Measurements from ENCODE around the gene MYL12A. TPM values are rescaled to one million over a fixed set of nuclear protein-coding genes. Genes with fewer than 3 reads are reported as not detected.

MYL12A gene
- total RNA-seq, 4 donors from 2014 or later, result 526 to 2,307 (median 1,474) TPM

DNA sequence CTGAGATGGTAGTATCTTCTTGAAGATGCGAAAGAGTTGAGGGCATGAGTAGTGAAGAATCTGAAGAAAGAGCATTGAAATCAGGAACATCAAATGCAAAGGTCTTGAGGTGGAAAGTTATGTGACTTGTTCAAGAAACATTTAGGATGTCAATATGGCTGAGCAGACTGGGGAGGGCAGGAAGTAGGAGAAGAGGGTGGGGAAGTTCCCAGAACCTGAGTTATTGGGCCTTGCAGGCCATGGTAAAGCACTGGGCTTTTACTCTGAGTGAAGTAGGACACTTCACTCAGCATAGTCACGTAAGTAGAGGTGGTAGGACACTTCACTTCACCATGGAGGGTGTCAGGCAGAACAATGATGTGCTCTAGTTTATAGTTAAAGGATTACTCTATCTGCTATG lies 11.8 kb upstream of the MYL12A start:
- H3K9me3 ChIP-seq, result no peaks in the 10 kb centered on the region
- in situ Hi-C loops (cut with MboI; ENCODE audit: low sequenced_read_pairs in 4 of 4), result loop anchor here in 1 of 4 donors (25.0 kb wide), 1 partner anchor 474 kb away; no protein-coding TSS in a partner anchor
- H3K36me3 ChIP-seq, result no peaks in the 10 kb centered on the region
- ATAC-seq (no peak), DNase-seq (no peak)
- no peaks in the 10 kb centered on the region for H3K27me3 ChIP-seq
- peaks cover 4 to 8% of the 10 kb centered on the region in 2 donors for H3K4me1 ChIP-seq
- intact Hi-C loops (cut with DNase I; ENCODE audit: low total_unique reads), result no loop called here
- TF ChIP-seq, protein P1, sequence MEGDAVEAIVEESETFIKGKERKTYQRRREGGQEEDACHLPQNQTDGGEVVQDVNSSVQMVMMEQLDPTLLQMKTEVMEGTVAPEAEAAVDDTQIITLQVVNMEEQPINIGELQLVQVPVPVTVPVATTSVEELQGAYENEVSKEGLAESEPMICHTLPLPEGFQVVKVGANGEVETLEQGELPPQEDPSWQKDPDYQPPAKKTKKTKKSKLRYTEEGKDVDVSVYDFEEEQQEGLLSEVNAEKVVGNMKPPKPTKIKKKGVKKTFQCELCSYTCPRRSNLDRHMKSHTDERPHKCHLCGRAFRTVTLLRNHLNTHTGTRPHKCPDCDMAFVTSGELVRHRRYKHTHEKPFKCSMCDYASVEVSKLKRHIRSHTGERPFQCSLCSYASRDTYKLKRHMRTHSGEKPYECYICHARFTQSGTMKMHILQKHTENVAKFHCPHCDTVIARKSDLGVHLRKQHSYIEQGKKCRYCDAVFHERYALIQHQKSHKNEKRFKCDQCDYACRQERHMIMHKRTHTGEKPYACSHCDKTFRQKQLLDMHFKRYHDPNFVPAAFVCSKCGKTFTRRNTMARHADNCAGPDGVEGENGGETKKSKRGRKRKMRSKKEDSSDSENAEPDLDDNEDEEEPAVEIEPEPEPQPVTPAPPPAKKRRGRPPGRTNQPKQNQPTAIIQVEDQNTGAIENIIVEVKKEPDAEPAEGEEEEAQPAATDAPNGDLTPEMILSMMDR (IDR thresholded peaks at IDR 0.05 in 4 of 5, conservative IDR thresholded peaks at IDR 0.05 in 1 of 5), result no peak
- no peak for TF ChIP-seq POLR2A (IDR thresholded peaks at IDR 0.05)
- H3K4me3 ChIP-seq, result no peak overlapping the region
- no peak overlapping the region for H3K27ac ChIP-seq

DNA sequence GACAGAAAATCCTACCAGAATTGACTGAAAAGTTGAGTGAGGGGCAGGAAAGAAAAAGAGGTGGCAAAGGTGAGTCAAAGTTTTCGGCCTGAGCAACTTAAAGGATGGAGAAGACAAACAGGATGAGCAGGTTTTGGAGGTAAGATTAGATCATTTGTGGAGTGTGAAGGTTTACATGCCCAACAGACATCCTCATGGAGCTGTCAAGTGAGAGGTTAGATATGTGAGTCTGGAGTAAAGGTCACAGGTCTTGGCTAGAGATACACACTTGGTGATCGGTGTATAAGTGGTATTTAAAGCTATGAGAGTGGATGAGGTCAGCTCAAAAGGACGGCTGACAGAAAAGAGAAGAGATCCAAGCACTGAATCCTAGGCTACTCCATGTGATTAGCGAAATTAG lies 11.1 kb upstream of the MYL12A start:
- no peak for DNase-seq
- intact Hi-C loops (cut with DNase I; ENCODE audit: low total_unique reads), result no loop called here
- no peaks in the 10 kb centered on the region for H3K27me3 ChIP-seq
- in situ Hi-C loops (cut with MboI; ENCODE audit: low sequenced_read_pairs in 4 of 4), result loop anchor here in 1 of 4 donors (25.0 kb wide), 1 partner anchor 474 kb away; no protein-coding TSS in a partner anchor
- H3K4me3 ChIP-seq, result no peak overlapping the region
- H3K4me1 ChIP-seq, result peaks cover 4 to 7% of the 10 kb centered on the region in 2 donors
- no peak for ATAC-seq
- no peaks in the 10 kb centered on the region for H3K9me3 ChIP-seq
- H3K36me3 ChIP-seq, result no peaks in the 10 kb centered on the region
- no peak overlapping the region for H3K27ac ChIP-seq
- TF ChIP-seq, protein P1 (IDR thresholded peaks at IDR 0.05 in 4 of 5, conservative IDR thresholded peaks at IDR 0.05 in 1 of 5), result no peak
- no peak for TF ChIP-seq POLR2A (IDR thresholded peaks at IDR 0.05)

DNA sequence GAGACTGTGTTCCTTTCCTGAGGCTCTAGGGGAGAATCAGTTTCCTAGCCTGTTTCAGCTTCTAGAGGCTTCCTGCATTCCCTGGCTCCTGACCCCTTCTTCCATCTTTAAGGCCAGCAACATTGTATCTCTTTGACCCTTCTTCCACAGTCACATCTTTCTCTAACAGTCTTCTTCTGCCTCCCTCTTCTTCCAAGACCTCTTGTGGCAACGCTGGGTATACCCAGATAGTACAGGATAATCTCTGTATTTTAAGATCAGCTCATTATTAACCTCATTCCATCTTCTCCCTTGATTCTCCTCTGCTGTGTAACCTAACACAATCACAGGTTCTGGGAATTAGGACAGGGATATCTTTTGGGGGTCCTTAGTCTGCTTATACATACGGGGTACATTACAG lies 8.9 kb upstream of the MYL12A start:
- TF ChIP-seq POLR2A (IDR thresholded peaks at IDR 0.05), result no peak
- TF ChIP-seq, protein P1 (IDR thresholded peaks at IDR 0.05 in 4 of 5, conservative IDR thresholded peaks at IDR 0.05 in 1 of 5), result no peak
- no peak overlapping the region for H3K4me3 ChIP-seq
- DNase-seq, result no peak
- intact Hi-C loops (cut with DNase I; ENCODE audit: low total_unique reads) (no loop called here), in situ Hi-C loops (cut with MboI; ENCODE audit: low sequenced_read_pairs in 4 of 4) (loop anchor here in 1 of 4 donors (25.0 kb wide), 1 partner anchor 476 kb away; no protein-coding TSS in a partner anchor)
- no peaks in the 10 kb centered on the region for H3K27me3 ChIP-seq
- peaks cover 6% of the 10 kb centered on the region in 2 donors for H3K4me1 ChIP-seq
- peaks cover 0 to 5% of the 10 kb centered on the region in 2 donors for H3K36me3 ChIP-seq
- no peaks in the 10 kb centered on the region for H3K9me3 ChIP-seq
- ATAC-seq, result no peak
- peak overlapping the region in 1 of 4 donors; percentile 9 for H3K27ac ChIP-seq

DNA sequence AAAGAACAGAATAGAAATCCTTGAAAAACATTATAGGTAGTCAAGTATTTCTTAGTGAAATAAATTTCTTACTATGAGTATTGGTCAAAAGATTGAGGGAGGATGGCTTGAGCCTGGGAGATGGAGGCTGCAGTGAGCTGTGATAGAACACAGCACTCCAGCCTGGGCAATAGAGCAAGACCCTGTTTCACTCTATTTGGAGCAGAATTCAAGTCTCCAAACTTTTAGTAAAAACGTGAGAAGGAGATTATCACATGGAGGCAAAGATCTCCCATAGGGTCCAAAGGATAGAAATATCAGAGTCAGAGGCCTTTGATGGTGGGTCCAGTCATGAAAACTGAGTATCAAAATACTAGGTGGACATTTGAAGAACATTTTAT lies 2.4 kb upstream of the MYL12A start:
- TF ChIP-seq, protein P1 (IDR thresholded peaks at IDR 0.05 in 4 of 5, conservative IDR thresholded peaks at IDR 0.05 in 1 of 5), result no peak
- TF ChIP-seq POLR2A (IDR thresholded peaks at IDR 0.05), result no peak
- intact Hi-C loops (cut with DNase I; ENCODE audit: low total_unique reads), result loop anchor here (5.0 kb wide), 1 partner anchor 33 kb away; no protein-coding TSS in a partner anchor
- H3K36me3 ChIP-seq, result peaks cover 0 to 5% of the 10 kb centered on the region in 2 donors
- in situ Hi-C loops (cut with MboI; ENCODE audit: low sequenced_read_pairs in 4 of 4), result loop anchor here (5.0 to 25.0 kb wide), 7 partner anchors 80 to 483 kb away; partner anchors contain the start of gene LPIN2 (in 1 of the 4)
- DNase-seq, result no peak
- H3K9me3 ChIP-seq, result no peaks in the 10 kb centered on the region
- peaks cover 17 to 34% of the 10 kb centered on the region in 2 donors for H3K4me1 ChIP-seq
- peak overlapping the region; percentile 84 to 98 (median 94) for H3K4me3 ChIP-seq
- ATAC-seq, result no peak
- peak overlapping the region; percentile 99 for H3K27ac ChIP-seq
- no peaks in the 10 kb centered on the region for H3K27me3 ChIP-seq
